Activated naive CD4-positive, alpha-beta T cell treated with anti-CD3 and anti-CD28 coated beads, Interleukin-2, amount 50 U/mL, for 16 hours (primary cell): ENCODE data around the gene BMPR1A.

Source experiments
- DNase-seq: peaks from one replicate; pipeline ENCODE4 v3.0.0-alpha.2; 2020

The BMPR1A gene

DNA sequence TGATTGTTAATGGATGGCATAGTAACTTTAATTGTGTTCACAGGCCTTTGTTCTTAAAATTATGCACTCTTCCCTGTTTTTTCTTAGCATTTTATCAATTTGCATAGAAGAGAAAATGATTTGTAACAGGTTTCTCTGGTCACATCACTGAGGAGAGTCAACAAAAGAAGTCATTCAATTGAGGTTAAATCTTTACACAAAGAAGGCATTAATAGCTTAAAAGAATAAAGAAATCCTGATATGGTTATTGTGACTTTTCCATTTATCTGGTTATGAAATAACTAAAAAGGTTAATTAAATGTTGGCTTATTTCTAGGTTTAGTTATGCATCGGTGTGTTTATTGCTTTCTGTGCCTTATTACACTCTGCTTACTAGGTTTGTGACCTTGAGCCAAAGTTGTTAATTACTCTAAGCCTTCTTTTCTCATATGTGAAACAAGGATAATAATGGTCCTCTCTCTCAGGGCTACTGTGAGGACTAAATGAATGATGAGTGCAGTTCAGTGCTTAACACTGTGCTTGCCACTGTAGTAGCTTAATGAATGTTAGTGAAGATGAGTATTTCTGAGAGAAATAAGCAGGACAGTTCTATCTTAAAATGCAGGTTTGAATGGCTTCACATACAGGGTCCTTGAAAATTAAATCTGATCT, 12.1 kb downstream of the BMPR1A start:
- no peak for DNase-seq

GRCh38 chr10:86769991-86770390, 13.6 kb downstream of the BMPR1A start:
- DNase-seq: no peak

GRCh38 chr10:86770412-86770960, 14.1 kb downstream of the BMPR1A start:
- no peak for DNase-seq

DNA sequence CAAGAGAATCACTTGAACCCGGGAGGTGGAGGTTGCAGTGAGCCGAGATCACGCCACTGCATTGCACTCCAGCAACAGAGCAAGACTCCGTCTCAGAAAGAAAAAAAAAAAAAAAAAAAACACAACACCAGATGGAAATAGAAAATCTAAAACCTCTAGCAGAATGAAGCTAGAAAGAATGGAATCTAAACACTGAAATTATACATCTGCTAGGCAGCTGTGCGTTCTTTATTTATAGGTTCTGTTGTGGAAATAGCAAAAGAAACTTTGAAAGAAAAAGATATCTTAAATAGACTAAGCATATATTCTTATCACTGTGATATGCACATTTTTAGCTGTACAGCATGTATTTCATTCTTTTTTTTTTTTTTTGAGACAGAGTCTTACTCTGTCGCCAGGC, 17.1 kb downstream of the BMPR1A start:
- DNase-seq: no peak

- DNase-seq: no peak
Observed at GRCh38 chr10:86775056-86775869, 18.8 kb downstream of the BMPR1A start.

DNA sequence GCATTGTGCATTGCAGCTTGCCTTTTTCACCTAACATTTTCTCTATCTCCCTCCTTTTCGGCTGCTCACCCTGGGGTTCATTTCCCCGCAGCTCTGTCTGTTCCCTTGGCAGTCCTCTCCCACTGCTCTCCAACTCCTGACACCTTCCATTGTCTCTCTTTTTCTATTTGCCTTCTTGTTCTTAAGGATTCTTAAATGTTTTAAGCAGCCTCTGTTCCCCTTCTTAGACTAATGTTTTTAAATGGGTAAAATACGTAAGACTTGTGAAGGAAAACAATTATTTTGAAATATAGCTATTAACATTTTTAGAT, 19.4 kb downstream of the BMPR1A start:
- no peak for DNase-seq

DNA sequence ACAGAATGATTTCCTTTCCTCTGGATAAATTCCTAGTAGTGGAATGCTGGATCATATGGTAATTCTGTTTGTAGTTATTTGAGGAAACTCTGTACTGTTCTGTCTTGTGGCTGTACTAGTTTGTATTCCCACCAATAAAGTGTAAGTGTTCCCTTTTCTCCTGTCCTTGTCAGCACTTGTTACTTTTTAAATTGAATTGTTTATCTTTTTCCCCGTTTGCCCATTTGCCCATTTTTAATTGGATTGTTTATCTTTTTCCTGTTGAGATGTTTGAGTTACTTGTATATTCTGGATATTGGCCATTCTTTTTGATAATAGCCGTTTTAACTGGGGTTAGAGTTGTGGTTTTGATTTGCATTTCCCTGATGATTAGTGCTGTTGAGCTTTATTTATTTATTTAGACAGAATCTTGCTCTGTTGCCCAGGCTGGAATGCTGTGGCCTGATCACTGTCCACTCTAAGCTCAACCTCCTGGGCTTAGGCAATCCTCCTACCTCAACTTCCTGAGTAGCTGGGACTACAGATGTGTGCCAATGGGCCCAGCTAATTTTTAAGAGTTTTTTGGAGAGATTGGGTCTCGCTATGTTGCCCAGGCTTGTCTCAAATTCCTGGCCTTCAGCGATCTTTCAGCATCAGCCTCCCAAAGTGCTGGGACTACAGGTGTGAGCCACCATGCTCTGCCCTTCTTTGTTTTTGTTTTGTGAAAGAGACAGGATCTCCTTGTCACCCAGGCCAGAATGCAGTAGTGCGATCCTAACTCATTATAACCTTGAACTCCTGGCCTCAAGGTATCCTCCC, 23.0 kb downstream of the BMPR1A start:
- no peak for DNase-seq

- no peak for DNase-seq
Observed at GRCh38 chr10:86782701-86783418, 26.4 kb downstream of the BMPR1A start.

DNA sequence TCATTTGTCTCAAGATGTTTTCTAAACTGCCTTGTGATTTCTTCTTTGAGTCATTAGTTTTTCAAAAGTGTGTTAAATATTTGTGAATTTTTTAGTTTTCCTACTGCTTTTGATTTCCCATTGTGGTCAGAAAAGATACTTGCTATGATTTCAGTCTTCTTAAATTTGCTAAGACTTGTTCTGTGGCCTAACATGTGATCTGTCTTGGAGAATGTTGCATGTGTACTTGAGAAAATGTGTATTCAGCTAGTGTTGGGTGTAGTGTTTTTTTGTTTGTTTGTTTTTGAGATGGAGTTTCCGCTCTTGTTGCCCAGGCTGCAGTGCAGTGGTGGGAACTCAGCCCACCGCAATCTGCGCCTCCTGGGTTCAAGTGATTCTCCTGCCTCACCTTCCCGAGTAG, 28.6 kb downstream of the BMPR1A start:
- DNase-seq: no peak

GRCh38 chr10:86785968-86786367, 29.5 kb downstream of the BMPR1A start:
- no peak for DNase-seq

DNA sequence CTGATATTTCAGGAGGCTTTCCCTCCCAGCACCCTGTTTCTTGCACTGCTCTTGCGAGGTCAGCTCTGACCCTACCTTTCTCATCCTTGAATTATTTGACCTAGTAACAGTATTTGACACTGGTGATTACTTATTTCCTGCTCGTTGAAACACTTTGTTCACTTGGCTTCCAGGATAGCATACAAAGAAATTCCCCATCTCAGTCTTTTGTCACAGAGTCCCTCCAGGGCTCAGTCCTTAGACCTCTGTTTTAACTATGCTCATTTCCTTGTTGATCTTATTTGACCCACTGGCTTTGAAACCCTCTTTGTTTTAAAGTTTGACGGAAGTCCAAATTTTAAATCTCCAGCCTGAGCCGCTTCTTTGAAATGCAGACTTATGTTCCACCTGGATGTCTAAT, 29.9 kb downstream of the BMPR1A start:
- no peak for DNase-seq

DNA sequence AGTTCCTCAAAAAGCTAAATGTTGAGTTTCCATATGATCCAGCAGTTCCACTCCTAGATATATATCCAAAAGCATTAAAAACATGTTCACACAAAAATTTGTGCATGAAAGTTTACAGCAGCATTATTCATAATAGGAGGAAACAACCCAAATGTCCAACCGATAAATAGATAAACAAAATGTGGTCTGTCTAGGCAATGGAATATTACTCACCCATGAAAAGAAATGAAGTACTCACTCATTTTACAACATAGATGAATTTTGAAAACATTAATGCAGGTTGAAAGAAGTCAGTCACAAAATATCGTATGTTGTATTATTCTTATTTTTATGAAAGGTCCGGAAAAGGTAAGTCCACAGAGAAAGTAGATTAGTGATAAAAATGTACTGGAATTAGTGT, 34.0 kb downstream of the BMPR1A start:
- no peak for DNase-seq

DNA sequence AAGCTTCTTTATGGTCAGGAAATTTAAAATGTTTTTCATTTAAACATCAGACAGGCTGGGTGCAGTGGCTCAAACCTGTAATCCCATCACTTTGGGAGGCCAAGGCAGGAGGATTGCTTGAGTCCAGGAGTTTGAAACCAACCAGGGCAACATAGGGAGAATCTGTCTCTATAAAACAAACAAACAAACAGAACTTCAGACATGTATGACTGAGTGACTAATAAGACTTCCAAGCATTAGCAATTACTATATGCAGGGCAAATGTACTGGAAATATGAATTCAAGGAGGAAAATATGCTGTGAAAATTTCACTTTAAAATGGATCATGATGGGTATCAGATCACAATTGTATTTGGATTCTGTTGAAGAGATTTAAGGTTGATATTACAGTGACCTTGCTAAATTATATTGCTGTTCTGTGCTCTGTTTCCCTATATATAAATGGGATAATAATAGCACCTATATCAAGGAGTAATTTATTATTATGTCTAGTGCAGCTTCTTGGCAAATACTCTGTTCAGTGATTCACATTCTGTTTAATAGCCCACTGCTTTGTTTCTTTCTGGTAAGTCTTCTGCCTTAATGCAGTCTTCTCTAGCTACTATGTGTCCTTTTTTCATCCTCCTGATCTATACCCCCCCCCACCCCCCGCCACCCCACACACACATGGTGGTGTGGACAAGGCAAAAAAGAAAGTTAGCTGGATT, 36.2 kb downstream of the BMPR1A start:
- DNase-seq: no peak

DNA sequence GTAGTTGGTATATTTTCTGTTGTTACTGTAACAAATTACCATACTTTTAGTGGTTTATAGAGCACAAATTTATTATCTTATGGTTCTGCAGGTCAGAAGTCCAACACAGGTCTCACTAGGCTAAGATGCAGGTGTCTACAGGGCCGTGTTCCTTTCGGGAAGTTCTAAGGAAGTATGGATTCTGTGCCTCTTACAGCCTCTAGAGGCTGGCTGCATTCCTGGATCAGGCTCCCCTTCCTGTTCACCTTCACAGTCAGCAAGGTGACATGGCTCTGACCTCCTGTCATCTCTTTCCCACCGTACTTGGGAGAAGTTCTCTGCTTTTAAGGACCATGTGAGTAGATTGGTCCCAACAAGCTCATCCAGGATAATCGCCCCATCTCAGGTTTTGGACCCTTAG, 37.3 kb downstream of the BMPR1A start:
- DNase-seq: no peak

DNA sequence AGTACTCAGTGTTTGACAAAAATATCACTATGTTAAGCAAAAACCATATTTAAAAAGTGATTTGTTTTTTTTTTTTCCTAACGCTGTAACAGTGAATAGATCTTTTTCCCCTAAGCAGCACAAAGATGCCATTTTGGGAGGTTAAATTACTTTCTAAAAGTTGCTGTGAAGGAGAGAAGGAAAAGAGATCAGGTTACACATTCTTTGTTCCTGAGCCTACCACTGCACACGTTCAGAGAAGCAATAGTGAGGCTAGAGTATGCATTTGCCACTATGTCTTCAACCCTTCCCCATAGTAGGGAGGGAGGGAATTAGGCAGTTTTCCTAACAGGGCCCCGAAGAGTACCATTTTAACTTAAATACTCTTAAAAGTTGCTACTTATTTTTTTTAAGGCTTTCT, 38.9 kb downstream of the BMPR1A start:
- DNase-seq: no peak

GRCh38 chr10:86798025-86798424, 41.6 kb downstream of the BMPR1A start:
- DNase-seq: no peak

- DNase-seq: no peak
Observed at GRCh38 chr10:86798611-86799010, 42.2 kb downstream of the BMPR1A start.

DNA sequence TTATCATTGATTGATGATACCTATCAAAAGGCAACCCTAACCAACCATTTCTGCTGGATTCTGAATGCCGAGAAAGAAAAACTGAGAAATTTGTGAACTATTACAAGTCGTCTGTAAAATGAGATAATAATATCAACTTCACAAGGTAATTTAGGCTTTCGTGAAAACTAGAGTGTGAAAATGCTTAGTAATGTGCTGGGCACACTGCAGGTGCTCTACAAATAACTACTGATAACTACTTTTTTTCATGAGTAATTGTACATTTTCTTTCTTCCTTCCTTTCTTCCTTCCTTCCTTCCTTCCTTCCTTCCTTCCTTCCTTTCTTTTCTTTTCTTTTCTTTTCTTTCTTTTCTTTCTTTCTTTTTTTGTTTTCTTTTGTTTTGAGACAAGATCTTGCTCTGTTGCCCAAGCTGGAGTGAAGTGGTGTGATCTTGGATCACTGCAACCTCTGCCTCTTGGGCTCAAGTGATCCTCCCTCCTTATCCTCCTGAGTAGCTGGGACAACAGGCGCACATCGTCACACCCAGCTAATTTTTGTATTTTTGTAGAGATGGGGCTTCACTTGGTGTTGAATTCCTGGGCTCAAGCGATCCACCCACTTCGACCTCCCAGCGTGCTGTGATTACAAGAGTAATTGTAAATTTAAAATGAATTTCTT, 42.9 kb downstream of the BMPR1A start:
- no peak for DNase-seq

GRCh38 chr10:86801995-86802394, 45.6 kb downstream of the BMPR1A start:
- no peak for DNase-seq

- DNase-seq: no peak
Observed at GRCh38 chr10:86802473-86803108, 46.2 kb downstream of the BMPR1A start.

DNA sequence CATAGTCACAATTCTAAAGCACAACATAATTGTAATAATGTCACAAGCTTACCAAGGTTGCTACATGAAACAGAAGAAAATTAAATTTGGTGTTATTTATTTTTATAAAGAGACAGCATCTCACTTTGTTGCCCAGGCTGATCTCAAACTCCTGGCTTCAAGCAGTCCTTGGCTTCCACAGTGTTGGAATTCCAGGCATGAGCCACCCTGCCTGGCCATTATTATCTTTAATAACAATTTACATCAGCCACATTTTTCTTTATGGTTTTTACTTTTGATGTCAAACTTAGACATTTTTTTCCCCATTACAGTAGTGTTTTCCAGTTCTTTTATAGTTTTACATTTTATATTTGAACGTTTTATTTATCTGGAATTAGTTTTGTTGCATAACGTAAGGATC, 46.7 kb downstream of the BMPR1A start:
- no peak for DNase-seq
